GM12801 (cell line): ENCODE data around the gene TSPAN9.

Experiments used
- TF ChIP-seq, protein P1 (sequence below): IDR thresholded peaks from one replicate; pipeline ENCODE4 v1.5.1; 2011; ENCODE audit warnings: control low read depth; ENCODE audit not compliant: insufficient read length; ENCODE audit errors: extremely low read depth

Gene TSPAN9

DNA sequence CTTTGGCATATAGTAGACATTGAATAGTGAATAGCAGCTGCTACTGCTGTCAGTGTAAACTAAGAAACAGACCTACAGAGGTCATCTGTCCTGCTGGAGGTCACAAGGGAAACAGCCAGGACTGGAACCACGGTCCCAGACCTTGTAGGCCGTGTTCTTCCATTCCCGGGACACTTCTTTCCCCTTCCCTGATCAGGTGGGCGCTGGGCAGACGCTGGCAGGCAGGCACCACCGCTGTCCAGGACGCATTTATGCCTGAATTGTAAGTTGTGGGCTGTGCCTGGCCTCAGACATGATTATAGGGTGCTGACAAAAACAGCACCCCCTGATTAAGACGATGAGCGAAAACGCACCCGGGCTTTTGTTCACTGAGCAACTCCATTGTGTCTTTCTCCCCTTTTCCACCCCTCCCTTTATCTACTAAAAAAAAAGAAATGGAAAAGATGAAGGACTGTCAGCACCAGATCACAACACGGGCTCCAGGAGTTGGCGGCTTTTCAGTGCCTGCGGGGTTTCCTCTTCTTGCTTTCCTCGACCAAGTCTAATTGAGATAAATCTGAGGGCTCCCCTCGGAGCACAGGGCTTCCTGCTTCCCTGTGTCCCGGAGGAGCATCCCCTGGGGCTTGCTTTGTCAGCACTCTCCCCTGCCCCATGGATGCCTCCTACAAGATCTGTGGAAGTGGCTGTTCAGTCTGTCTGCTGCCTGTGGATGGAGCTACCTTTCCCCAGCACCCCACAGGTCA is 80.6 kb downstream of the TSPAN9 start:
- TF ChIP-seq, protein P1, sequence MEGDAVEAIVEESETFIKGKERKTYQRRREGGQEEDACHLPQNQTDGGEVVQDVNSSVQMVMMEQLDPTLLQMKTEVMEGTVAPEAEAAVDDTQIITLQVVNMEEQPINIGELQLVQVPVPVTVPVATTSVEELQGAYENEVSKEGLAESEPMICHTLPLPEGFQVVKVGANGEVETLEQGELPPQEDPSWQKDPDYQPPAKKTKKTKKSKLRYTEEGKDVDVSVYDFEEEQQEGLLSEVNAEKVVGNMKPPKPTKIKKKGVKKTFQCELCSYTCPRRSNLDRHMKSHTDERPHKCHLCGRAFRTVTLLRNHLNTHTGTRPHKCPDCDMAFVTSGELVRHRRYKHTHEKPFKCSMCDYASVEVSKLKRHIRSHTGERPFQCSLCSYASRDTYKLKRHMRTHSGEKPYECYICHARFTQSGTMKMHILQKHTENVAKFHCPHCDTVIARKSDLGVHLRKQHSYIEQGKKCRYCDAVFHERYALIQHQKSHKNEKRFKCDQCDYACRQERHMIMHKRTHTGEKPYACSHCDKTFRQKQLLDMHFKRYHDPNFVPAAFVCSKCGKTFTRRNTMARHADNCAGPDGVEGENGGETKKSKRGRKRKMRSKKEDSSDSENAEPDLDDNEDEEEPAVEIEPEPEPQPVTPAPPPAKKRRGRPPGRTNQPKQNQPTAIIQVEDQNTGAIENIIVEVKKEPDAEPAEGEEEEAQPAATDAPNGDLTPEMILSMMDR = no peak

DNA sequence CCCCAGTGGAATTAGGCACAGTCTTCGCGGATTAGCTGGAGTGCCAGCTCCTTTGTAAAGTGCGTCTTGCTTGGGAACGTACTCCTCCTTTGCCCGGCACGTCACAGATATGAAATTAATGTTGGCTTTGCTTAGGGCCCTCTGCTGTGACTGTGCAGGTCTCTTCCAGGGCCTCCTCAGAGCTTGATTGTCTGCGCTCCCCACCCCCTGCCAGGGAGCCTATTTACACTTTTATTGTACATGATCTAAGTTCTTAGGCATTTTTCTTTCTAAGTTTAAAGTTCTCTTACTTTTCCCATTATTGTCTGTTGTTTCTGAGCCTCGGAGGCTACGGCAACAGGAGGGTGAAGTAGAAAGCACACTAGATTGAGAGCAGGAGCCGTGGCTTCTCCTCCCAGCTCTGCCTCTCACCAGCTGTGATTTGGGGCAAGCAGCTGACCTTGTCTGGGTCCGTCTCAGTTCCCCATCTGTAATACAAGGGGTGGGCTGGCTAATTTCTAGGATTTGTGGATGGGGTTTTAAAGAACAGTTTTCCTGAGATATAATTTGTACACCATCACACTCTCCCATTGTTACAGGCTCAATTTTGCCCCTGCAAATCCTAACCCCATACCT is 81.8 kb downstream of the TSPAN9 start:
- TF ChIP-seq, protein P1 = no peak

DNA sequence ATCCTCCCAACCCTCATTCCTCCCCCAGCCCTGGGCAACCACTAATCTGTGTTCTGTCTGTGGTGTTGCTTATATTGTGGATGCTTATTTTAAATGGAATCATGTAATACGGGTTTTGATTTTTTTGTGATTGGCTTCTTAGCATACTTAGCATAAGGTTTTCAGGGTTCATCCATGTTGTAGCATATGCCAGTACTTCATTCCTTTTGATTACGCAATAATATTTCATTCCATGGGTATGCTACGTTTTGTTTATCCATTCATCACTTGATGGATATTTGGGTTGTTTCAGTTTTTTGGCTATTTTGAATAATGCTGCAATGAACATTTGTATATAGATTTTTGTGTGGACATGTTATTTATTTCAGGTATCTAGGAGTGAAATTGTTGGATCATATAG is 82.9 kb downstream of the TSPAN9 start:
- TF ChIP-seq, protein P1 = no peak

DNA sequence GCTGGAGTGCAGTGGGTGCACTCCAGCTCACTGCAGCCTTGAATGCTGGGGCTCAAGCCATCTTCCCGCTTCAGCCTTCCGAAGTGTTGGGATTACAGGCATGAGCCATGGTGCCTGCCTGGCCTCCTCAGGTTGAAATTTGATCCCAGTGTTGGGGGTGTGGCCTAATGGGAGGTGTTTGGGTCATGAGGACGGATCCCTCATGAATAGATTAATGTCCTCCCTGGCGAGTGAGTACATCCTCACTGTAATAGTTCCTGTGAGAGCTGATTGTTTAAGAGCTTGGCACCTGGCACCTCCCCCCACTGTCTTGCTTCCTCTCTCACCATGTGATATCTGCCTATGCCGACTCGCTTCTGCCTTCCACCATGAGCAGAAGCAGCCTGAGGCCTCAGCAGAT is 84.7 kb downstream of the TSPAN9 start:
- TF ChIP-seq, protein P1 = no peak

DNA sequence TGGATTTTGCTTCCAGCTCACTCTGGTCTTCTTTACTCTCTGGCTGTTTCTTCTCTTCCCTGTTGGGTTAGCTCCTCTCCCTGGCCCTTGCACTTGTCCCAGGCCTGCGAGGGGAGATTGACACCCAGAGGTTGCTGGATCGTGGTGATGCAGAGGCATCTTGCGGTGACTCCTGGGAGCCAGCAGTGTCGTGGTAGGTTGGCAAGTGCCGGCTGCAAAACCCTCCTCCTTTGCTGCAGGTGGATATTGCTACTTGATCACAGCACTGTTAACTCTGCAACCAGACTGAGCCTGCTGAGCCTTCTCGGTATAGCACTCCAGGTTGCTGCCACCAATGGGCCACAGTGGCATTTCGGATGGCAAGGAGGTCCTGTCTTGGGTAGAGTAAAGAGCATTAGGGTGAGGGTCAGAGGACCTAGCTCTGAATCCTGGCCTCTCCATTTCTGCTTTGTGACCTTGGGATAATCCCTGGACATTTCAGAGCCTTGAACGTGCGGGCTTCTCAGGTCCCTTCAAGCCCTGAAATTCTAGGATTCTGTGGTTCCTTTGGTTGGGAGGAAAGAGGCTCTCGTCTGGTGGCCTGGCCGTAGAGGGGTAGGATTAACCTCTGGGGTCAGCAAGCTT is 87.4 kb downstream of the TSPAN9 start:
- TF ChIP-seq, protein P1 = no peak

DNA sequence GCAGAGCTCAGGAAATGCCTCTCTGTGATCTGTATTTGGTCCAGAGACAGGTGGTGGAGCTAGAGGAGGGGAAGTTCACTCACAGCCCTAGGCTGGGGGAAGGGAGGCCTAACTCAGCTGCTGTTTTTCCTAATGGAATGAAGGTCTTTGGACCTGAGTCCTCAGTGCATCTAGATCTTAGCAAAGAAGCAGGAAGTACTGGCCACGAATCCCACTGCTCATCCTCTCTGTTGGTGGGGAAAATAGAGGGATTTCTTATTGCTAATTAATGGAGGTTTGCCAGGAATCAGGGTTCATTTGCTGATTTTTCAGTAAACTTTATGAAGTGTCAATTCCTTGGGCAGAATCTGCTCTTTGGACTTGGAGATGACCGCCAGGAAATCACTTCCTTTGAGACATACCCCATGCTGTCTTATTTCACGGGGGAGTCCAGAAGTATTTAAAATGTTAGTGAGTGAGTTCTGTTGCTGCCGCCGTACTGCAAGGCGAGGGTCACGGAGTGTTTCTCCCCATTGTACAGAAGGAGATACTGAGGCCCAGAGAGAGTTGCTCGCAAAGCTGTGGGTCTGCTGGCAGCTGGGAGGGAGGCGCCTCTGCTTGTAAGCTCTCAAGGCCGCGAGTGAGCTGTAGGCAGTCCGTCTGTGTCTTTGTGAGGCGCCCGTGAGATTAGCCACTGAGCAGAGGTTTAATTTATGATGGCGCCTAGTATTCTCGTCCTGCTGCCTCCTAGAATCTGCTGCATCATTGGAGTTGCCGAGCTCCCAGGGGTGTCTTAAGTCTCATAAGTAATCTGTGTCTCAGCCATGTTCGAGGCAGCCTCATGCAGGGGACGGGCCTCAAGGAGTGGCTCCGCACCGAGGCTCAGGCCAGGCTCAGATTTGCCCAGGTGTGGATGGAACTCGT is 88.2 kb downstream of the TSPAN9 start:
- TF ChIP-seq, protein P1 = no peak

DNA sequence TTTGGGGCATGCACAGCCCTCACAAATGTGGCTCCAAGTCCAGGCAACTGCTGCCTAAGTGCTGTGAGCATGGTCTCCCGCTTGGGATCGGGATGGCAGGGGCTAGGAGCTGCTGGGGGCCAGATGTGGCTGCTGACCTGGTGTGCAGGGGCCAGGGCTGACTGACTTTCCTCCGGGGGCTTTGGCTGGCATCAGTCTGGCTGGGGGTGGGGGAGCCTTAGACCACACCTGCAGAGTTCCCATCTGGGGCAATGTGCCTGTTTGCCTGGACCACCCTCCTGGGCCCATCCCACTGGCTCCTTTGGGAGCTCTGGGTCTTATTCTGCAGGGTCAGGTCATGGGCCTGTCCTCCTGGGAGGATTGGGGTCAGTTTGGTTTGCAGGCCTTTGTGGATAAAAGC is 90.5 kb downstream of the TSPAN9 start:
- TF ChIP-seq, protein P1 = no peak
